ENCODE measurements around the gene LYRM1.
"Not testable (repeated sequence)": the region's sequence is repeated elsewhere in the genome, so short reads cannot be mapped to it uniquely, and the experiment has no call there.

The LYRM1 gene

GRCh38 chr16:20937736-20938135, 37.2 kb downstream of the LYRM1 start:
- DNase-seq (ENCODE audit: low spot score): no peak

GRCh38 chr16:20938426-20938825, 37.9 kb downstream of the LYRM1 start:
- peak; percentile 33 for DNase-seq (ENCODE audit: low spot score)

DNA sequence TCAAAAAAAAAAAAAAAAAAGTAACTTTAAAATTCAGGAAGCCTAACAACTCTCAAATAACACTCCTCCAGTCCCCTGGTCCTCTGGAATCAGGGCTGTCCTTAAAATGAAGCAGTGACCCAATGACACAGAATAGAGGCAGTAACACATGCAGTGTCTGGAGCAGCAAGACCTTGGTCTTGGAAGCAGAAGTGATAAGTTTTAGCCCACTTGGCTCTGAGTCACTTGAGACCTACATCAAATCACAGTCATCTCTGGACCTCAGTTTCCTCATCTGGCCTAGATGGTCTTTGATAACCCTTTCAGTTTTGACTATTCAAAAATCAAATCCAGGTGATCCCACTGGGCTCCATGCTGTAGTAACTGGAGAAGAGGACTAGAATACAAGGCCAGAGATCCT, 39.0 kb downstream of the LYRM1 start:
- DNase-seq (ENCODE audit: low spot score): no peak

GRCh38 chr16:20940871-20941635, 40.5 kb downstream of the LYRM1 start:
- DNase-seq (ENCODE audit: low spot score): no peak

- DNase-seq (ENCODE audit: low spot score): no peak
These were observed 41.0 kb downstream of the LYRM1 start for GRCh38 chr16:20941636-20941926.

GRCh38 chr16:20942256-20942655, 41.7 kb downstream of the LYRM1 start:
- DNase-seq (ENCODE audit: low spot score): no peak

- DNase-seq (ENCODE audit: low spot score): no peak
These were observed 44.4 kb downstream of the LYRM1 start for GRCh38 chr16:20944861-20945574.

GRCh38 chr16:20945575-20945875, 45.0 kb downstream of the LYRM1 start:
- DNase-seq (ENCODE audit: low spot score): not testable (repeated sequence)

GRCh38 chr16:20946015-20946629, 45.6 kb downstream of the LYRM1 start:
- no peak for DNase-seq (ENCODE audit: low spot score)

DNA sequence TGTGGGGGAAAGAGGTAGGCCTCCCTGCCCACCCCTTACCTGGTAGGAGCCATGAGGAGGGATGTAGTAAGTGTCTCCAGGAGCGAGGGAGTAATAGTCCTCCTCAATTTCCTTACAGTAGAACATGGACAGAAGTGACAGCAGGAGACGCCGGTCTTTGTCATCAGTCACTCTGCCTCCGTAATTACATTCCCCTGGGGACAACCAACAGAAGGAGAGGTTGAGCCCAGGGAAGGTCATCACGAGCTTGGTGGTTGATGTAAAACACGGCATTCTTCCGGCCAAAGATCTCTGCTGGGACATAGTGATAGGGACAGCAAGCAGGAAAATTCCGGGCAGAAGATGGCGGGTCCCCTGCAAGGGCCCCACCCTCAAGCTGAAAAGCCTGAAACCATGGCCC, 47.9 kb downstream of the LYRM1 start:
- DNase-seq (ENCODE audit: low spot score): no peak

DNA sequence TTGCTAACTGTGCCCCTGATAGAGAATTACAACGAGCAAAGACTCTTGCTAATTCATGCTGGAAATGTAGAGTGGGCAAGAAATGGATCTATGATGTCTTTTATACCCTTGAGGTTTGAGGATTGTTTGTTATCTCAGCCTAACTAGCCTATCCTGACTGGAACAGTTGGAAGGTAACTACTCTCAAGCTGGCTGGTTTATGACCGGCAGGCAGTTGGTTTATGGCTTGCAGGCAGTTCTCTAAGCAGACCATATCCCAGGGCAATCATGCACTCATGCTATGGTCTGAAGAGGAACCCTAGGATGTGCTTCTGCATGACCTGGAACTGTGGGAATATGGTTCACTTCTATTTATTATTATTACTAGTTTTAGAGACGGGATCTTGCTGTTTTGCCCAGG, 49.1 kb downstream of the LYRM1 start:
- no peak for DNase-seq (ENCODE audit: low spot score)

GRCh38 chr16:20950294-20950693, 49.7 kb downstream of the LYRM1 start:
- DNase-seq (ENCODE audit: low spot score): no peak

DNA sequence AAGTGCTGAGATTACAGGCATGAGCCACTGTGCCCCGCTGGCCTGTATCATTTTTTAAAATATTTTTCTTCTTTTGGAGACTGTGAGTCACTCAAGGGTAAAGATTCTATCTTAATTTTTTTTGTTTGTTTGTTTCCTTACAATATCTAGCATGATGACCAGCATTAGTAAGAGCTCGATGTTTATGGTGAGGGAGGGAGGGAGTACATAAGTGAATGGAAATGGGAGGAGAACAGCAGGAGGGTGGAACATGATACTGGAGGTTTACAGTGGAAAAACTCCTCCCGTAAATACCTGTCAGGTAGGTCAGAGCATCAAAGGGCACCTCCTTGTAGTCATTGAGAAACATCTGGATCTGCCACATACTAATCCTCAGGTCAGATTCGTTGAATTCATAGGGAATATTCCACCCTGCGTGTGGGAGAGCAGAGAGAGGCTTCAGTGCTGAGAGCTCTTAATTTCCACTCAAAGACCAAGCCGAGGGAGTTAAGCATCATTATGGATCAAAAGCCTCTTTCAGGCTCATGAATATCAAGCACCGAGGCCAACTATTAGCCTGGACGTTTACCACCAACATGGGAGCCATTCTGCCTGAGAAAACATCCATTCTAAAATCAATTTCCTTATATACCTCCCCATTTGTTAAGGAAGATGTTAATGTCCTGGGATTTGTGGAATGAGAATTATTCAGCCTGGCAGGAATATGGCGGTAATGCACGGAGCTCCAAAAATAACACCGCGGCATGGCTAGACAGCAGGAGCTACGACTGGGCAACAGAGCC, 51.8 kb downstream of the LYRM1 start:
- no peak for DNase-seq (ENCODE audit: low spot score)

DNA sequence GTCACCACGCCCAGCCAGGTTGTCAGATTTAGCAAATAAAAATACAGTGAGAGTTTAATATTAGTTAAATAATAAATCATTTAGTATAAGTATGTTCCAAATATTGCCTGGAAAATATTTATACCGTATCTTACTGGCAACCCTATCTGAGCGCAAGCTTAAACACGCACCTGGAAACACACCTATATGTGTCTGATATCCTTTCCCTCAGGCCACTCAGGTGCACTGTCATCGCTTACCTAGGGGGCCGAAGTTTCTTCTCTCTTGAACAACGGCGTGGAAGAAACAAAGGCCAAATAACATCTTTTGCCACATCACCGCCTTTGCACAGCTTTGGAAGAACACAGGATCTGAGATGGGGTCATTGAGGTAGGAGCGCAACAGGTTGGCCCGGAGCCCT, 54.0 kb downstream of the LYRM1 start:
- DNase-seq (ENCODE audit: low spot score): no peak

GRCh38 chr16:20956319-20956718, 55.7 kb downstream of the LYRM1 start:
- DNase-seq (ENCODE audit: low spot score): no peak

DNA sequence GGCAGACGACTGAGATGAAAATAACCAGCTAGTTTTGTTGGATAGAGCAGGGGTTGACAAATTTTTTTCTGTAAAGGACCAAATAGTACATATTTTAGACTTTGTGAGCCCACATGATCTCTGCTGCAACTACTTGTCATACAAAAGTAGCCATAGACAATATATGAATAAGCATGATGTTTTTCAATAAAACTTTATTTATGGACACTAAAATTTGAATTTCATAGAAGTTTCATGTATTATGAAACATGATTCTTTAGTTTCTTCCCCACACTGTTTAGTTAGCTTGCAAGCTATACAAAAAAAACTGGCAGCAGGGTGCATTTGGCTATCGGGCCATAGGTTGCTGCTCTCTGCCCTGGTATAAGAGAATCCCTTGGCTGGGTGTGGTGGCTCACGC, 56.6 kb downstream of the LYRM1 start:
- DNase-seq (ENCODE audit: low spot score): no peak

GRCh38 chr16:20960899-20961298, 60.3 kb downstream of the LYRM1 start:
- no peak for DNase-seq (ENCODE audit: low spot score)

DNA sequence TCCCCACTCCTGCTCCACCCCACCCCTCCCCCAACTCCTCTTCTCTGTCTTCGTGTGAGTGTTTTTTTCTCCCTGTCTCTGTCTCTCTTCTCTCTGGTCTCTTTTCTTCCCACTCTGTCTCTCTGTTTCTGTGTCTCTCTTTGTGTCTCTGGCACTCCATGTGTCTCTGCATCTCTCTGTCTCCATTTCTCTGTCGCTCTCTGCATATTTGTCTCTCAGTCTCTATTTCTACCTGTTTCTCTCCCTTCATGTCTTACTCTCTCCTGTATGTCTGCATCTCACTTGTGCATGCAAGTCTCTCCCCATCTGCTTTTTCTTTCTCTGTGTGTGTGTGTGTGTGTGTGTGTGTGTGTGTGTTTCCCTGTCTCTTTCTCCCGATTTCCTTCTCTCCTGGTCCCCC, 68.2 kb downstream of the LYRM1 start:
- no peak for DNase-seq (ENCODE audit: low spot score)

DNA sequence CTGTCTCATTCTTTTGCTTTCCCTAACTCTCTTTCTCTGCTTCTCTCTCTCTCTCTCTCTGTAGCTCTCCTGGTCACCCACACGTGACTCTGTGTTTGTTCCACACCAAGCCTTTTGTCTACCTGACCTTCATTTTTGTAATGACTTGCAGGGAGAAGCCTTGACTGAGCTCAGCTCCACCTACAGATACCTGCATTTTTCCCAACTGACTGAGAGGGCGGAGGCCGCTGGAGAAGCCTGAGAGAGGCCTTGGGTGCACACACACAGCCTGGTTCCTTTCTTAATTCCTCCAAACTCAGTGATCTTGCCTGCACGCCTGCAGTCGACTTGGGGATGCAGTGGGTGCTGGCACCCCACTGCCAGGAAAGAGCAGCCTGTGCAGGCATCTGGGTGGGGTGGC, 68.8 kb downstream of the LYRM1 start:
- DNase-seq (ENCODE audit: low spot score): no peak

GRCh38 chr16:20971401-20971800, 70.8 kb downstream of the LYRM1 start:
- no peak for DNase-seq (ENCODE audit: low spot score)

DNA sequence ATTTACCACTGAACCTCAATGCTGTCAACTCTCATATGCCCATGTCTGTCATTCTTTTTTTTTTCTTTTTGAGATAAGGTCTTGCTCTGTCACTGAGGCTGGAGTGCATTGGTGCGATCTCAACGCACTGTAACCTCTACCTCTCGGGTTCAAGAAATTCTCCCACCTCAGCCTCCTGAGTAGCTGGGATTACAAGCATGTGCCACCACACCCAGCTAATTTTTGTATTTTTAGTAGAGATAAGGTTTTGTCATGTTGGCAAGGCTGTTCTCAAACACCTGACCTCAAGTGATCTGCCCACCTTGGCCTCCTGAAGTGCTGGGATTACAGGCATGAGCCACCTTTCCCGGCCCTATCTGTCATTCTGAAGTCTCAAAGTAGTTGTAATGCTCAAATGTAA, 72.6 kb downstream of the LYRM1 start:
- not testable (repeated sequence) for DNase-seq (ENCODE audit: low spot score)
